Measurements from ENCODE around the gene EED.
"Not testable (repeated sequence)": the region's sequence is repeated elsewhere in the genome, so short reads cannot be mapped to it uniquely, and the experiment has no call there.

Gene EED

DNA sequence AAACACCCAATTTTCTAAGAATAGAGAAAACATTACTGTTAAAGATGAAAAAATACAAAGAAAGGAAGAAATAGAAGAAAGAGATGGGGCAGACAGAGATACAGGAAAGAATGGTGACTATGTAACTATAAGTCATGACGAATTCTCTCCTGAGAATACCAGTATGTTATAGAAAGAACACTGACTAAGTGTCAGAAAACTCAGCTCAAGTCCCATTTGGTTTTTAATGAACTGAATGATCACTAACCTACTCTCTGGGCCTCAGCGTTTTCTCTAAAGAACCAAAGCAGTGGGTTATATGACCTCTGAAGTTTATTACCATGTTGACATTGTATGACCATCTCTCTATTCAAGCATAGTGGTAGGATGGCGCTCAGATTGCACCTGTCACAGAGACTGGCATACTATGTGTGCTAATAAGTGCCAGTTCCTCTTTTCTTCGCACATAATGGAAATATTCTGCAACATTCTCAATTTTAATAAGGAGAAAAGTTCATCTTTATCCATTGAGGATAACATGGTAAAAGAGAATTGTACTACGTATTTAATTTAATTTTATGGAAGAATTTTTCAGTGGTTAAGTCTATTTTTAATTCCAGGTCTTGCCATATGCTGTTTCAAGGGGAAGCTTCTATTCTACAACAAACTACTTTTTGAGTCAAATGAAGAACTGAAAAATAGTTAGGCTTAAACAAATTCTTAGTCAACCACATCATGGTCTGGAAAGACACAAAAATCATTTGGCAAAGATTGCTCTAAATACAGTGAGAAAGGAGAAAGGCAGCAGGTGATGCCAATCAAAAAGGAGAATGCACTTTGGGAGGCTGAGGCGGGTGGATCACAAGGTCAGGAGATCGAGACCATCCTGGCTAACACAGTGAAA, 25.0 kb upstream of the EED start:
- DNase-seq: no peak

DNA sequence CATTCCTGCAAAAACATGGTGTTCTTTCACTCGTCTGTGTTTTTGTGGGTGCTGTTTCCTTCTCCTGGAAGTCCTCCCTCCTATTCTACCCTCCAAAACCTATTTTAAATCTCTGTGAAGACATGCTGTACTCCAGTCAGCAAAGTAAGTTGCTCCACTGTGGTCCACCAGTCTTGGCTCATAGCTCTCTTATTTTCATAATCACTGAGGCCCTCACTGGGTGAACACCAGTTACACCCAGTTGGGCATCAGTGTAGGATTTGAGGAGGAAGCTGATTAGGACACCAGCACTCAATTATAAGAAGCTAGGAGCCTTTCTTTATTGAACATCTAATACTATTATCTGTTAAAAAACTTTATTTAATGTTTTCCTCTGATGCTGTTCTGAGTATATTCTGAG, 23.9 kb upstream of the EED start:
- DNase-seq: no peak

DNA sequence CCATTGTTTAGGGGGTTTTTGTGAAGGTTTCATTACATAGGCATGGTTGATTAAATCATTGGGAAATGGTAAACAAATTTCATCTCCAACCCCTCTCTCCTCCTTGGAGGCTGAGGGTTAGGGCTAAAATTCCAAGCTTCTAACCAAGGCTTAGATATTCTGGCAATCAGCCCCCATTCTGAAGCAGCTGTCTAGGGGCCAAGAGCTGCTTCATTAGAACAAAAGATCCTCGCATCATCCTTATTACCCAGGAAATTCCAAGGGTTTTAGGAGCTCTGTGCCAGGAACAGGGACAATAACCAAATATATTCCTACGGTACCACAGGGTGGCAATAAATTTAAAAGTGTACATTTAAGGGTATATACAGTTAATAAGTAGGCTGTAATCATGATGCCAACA, 22.5 kb upstream of the EED start:
- DNase-seq: no peak

DNA sequence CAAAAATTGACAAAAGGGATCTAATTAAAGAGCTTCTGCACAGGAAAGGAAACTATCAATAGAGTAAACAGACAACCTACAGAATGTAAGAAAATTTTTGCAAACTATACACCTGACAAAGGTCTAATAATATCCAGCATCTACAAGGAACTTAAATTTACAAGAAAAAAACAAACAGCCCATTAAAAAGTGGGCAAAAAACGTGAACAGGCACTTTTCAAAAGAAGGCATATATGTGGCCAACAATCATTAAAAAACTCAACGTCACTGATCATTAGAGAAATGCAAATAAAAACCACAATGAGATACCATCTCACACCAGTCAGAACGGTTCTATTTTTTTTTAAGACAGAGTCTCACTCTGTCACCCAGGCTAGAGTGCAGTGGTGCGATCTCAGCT, 20.0 kb upstream of the EED start:
- DNase-seq: not testable (repeated sequence)

DNA sequence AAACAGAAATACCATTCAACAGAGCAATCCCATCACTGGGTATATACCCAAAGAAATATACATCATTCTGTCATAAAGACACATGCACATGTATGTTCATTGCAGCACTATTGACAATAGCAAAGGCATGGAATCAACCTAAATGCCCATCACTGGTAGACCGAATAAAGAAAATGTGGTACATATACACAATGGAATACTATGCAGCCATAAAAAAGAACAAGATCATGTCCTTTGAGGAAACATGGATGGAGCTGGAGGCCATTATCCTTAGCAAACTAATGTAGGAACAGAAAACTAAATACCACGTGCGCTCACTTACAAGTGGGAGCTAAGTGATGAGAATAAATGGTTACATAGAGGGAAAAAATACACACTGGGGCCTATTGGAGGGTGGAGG, 19.2 kb upstream of the EED start:
- not testable (repeated sequence) for DNase-seq

DNA sequence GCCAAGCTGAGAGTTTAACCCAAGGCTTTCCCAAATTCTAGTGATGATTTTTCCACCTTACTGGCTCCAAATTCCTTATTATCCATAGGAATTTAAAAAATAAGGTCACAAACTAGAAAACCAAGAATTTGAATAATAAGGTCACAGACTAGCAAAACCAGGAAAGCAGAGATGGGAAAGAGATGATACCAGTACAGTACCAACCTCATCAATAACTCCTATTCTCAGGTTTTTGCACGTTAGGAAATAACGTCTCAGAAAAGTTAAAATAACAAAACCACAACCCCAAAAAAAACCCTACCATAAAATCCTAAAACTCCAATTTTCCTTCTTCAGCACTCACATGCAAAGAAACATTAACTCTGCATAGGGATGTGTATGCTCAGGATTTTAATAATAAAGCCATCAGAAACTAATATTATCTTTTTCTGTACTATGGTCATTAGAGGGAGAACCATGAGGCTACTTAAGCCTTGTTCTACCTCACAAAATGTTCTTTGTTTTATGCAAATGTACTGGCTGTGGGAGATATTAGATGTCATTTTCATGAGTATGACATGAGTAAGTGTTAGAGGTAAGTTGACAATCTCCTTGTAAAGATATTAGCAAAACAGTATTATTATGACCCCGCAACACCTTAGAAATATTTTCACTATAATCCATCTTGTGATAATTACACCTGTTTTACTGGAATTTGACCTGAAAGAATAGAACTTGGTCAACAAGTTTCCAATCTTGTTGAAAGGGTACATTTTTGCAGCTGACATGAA, 16.1 kb upstream of the EED start:
- no peak for DNase-seq

DNA sequence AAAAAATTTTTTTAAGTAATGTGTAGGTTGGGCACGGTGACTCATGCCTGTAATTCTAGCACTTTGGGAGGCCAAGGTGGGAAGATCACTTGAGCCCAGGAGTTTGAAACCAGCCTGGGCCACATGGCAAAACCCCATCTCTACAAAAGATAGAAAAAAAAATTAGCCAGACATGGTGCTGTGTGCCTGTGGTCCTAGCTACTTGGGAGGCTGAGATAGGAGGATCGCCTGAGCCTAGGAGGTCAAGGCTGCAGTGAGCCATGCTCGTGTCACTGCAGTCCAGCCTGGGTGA, 15.6 kb upstream of the EED start:
- not testable (repeated sequence) for DNase-seq

DNA sequence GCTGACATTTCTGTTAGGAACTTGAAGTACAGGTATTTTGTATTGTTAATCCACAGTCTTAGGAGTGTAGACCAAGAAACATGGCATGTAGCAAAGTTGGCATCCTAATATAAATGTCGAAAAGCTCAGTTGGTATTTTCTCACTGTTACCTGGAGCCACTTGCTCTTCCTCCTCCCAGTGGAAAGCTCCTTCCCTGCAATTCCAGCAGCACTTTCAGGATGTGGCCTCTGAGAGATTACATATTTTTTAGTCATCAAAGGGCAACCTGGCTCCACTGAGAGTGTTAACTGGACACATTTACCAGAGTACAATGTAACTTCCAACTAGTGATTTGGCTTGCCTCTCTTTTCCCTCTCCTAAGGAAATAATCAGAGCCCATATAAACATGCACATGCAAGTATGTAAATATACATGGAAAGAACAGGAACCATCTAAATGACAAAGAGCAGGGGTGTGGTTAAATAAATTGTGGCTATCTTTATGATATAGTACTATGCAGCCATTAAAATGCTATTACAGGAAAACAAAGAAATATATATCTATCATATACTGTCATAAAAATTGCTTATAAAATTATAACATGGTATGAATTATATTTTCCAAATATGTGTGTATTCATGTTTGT, 14.3 kb upstream of the EED start:
- DNase-seq: no peak

DNA sequence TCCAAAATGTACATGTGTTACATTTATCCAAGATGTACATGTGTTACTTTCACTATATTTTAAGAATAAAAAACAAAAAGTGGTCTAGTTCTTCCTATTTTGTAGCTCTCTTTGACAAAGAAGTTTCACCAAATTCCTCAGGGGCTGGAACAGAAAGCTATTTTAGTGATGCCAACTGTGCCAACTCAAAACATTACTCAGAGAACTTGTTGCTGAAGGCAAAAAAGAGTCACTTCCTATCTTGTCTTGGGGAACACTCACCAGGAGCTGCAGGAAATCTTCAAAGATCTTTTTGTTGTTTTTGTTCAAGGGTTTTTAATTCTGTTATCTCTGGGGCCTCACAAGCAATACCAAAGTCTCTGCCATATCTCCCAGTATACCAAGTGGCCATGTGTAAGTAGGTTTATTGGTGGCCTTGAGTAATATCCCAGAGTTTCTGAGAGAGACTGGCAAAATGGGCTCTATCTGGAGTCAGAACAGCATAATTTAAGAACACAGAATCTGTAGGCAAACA, 13.6 kb upstream of the EED start:
- DNase-seq: no peak

DNA sequence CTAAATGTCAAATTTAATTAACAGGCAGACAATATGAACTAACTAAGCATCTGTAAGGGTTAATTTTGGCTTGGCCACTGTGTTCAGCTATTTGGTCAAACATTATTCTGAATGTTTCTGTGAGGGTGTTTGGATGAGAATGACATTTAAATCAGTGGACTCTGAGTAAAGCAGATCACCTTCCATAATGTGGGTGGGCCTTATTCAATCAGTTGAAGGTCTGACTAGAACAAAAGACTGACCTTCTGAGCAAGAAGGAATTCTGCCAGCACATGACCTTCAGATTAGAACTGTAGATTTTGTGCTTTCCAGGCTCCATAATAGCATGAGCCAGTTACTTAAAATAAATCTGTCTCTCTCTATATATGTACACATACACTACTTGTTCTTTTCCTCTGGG, 12.0 kb upstream of the EED start:
- DNase-seq: no peak

DNA sequence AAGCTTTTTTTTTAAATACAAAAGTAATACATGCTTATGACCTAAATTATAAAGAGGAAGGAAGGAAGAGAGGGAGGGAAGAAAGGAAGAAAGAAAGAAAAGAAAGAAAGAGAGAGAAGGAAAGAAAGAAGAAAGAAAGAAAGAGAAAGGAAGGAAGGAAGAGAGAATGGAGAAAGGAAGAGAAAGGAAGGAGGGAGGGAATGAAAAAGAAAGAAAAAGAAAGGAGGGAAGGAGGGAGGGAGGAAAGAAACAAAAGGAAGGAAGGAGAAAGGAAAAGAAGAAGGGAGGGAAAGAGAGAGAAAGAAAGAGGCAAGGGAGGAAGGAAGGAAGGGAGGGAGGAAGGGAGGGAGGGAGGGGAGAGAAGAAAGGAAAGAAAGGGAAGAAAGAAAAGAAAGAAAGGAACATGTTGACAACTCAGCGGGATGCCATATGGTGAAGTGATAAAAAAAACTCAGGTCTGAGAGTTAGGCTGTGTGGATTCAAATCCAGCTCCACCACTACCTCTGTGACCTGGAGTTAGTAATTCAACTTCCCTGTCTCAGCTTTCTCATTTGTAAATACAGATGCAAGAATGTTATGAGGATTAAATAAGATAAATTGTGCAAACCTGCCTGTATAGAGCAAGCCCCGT, 9.6 kb upstream of the EED start:
- DNase-seq: no peak

DNA sequence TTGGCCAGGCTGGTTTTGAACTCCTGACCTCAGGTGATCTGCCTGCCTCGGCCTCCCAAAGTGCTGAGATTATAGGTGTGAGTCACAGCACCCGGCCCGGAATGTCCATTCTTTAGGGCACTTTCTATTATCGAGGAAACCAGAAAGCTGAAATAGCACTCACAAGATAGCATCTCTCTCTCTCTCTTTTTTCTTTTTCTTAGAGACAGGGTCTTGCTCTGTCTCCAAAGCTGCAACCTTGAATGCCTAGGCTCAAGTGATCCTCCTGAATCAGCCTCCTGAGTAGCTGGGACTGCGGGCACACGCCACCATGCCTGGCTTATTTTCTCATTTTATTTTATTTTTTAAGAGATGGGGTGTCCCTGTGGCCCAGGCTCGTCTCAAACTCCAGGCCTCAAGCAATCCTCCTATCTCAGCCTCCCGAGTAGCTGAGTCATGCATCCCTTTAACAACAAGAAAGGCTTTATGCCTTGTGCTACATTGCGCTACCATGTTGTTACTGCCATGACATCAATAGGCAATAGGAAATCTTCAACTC, 7.2 kb upstream of the EED start:
- no peak for DNase-seq

DNA sequence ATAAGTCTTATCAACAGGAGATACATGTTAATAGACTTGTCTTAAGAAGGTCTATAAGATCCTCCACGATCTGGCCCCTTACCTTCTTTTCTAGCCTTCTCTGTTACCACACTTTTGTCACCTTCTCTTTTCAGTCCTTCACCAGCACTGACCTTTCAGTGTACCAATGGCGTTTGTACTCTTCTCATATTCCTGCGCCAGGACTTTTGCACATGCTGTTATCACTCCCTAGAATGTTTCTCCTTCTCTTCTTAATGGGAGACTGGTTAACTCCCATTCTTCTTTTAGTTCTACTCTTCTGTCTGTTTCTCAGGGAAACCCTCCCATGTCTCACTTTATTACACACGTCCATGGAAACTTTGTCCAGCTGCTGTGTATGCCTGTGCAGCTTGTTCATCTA, 4.4 kb upstream of the EED start:
- no peak for DNase-seq

DNA sequence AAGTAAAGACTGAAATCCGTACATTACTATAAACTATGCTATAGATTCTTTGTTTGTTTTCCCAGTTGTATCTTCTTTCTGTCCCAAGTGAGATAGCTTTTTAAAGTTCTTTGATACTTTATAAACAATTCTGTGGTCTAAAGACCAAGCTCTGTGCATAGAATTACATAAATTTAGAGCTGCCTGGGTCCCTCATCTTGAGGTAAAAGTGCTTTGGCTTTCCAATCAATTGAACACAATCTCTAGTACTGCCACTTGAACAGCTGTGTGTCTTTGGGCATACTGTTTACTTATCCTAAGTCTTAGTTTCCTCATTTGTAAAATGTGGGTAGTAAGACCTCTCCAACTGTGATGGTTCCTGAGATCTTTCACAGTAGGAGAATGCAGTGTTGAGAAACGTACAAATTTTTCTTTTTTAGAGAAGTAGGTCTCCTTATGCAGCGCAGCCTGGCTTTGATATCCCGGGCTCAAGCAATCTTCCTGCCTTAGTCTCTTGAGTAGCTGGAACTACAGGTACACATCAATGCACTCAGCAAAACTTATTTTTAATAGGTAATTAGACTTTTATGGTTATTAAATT, 2.5 kb upstream of the EED start:
- DNase-seq: no peak

DNA sequence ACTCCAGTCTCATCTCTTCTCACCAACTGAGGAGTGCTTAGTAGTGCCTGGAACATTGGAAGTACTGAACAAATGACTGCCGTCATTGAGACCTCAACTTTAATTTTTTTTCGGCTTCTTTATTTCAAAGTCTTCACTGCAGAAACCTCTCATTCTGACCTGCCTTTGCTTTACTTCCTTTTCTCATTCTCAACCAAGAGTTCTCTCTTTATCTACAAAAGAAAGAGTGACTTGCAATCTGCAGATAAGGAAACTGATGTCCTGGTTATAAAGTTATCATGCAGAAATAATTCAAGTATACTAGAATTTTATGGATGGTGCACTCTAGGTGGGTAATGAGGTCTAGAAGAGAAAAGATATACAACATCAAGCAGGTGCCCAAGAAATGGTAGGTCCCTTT, 1.2 kb upstream of the EED start:
- no peak for DNase-seq

DNA sequence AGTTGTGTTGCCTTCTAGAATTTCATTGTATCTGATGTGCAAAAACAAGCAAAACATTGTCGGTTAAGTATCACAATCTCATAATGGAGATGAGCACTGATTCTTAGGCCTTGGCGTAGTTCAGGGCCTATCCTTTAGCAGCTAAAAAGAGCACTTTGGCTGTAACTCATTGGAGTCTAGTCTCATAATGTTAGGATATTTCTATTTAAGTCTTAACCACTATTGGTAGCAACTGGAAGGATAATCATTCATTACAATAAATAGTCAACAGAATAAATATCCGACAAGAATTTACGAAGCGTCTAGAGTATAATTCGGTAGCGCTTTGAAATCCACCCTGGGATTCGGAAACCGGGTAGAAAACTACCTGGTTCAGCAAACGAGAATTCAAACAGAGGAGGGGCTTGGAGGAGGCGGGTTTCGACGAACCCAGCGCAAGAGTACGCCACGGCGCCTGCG, 461 bp upstream of the EED start:
- DNase-seq: no peak

DNA sequence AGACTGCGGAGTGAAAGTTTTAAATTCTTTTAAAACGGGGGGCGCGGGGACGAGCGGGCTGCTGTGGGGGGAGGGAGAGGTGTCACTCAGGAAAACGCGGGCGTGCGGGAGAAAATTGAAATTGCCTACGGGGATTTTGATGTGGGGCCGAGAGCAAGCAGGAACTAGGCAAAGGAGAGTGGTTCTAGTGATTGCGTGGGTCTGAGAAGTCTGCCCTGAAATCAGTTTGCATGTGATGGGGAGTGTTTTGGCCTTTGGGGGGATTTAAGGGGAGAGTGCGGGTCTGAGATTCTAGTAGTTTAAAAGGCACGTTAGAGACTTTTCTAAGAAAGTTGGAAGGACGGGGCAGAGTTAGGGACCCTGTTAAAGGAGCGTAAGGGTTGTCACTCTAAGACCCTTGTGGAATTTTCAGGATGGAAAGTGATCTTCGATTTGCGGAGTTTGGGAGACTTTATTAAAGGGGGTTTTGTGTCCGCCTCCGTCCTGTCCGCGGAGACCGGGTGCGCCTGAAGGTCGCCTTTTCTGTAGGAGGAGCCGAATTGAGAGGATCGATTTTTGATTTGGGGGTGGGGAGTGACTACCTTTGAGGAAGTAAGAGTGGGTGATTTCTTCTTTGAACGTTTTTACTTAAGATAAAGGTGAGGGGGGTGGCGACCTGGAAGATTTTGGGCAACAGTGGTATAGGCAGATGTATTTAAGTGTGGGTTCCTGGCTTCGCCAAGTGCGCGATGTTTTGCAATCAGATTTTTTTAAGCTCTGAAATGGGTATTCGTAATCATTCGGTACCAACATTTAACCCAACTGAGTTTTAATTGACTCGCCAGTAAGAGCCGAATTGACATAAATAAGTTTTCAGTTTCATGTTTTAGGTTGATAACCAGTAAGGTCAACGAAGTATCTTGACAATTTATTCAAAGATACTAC, 1.1 kb downstream of the EED start:
- DNase-seq: no peak

DNA sequence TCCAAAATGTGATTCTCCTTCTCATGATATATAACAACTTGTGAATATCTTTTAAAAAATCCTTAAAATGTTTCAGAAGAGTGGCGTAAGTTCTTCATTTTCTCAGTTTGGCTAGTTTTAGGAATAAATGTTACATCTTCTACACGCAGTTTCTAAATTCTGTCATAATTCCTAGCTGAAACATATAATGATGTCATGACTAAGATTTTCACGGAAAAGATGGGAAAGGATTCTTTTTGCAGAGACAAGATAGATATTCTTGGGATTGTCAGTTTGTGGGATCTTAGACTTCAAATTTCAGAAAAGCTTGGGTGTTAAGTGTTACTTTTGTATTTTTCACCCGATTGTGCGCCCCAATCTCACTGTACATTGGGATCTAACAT, 1.7 kb downstream of the EED start:
- no peak for DNase-seq

DNA sequence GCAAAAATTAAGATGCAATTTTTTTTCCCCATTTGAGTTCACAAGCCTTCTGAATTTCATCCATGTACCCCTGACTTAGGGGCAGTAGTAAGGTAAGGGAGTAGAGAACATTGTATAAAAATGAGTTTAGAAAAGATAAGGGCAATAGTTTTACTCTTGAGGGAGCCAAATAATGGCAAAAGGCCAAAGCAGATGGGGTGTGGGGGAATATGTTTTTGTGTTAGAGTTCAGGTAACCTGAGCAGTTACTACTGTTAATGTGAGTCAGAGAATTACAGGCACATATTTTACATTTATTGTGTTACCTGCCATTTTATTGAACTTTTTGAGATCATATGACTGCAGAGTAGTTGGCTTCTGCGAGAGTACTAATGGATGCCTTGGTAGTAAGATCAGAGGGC, 3.1 kb downstream of the EED start:
- no peak for DNase-seq

DNA sequence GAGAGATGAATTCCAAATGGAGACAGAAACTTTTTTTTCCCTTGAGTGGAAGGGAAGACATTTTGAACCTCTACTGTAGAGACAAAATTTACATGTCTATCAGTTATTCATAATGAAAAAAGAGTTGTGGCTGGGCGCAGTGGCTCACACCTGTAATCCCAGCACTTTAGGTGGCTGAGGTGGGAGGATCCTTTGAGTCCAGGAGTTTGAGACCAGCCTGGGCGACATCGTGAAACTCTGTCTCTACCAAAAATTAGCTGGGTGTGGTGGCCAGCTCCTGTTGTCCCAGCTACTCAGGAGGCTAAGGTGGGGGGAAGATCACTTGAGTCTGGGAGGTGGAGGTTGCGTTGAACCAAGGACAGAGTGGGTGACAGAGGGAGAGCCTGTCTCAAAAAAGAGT, 4.1 kb downstream of the EED start:
- no peak for DNase-seq

DNA sequence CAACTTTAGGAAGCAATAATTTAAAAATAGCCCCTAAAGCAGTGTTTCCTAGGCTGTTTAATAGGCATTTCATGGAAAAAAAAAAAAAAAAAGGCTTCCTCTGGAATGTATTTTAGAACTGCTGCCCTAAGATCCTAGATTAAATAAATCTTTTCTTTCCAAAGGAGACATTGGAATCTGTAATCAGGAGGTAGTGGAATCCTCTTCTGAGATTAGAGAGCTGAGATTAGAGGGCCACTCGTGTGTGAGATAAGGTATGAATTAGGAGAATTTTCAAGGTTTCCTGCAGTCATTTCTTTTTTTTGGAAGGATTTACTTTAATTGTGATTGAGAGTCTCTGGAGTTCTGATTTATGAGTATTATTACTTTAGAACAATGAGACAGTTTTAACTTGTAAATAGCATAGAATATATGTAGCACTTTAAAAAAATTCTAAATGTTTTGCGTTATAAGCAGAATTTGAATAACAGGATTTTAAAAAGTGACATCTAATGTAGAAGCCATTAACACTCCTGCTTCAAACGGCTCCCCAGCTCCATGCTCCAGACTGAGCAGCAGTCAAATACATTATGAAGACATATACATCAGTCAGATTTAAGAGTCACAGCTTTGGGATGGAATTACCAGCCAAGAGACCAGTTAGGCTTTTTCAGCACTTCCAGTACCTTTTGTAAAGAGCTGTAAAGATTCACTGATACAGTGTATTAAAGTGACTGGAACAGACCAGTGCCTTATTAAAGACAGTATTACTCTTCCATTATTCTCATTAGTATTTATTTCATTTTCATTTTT, 5.0 kb downstream of the EED start:
- no peak for DNase-seq

All from fibroblast of skin of right biceps (primary cell).